K562 (cell line): Measurements from ENCODE around the gene GLB1L. TPM values are rescaled to one million over a fixed set of nuclear protein-coding genes. Genes with fewer than 3 reads are reported as not detected.
A peak's percentile ranks its signal among the peaks of the same experiment; 100 is the strongest.

Experiments
- ATAC-seq: fragments of 200-7000 bp; cut with Tn5 transposase; 3 replicates; pipeline ENCODE4 v1.9.1; 2020; ENCODE audit warnings: moderate library complexity
- BruUV-seq: library from RNA; stranded (reverse); fragments of 400-500 nt; replicated peaks from 2 replicates; lab custom pipeline; 2021; lab: Mats Ljungman, UMichigan
- CTCF ChIA-PET: fragments of 300-600 bp; formaldehyde crosslinking; extraction: SDS; loops from one replicate; lab custom pipeline; 2021; ENCODE audit warnings: low intra/inter-chr PET ratio; lab: Yijun Ruan, JAX
- POLR2A ChIA-PET: fragments of 300-600, 350-650 bp; sonication (Branson Sonifier 250); formaldehyde crosslinking; extraction: SDS; loops from one replicate; lab custom pipeline; 2021; ENCODE audit warnings: antibody characterized with exemption, inconsistent platforms; lab: Yijun Ruan, JAX
- DNase-seq, 4 experiments: peaks; one replicate each; pipeline versions ENCODE4 v3.0.0 to v3.0.0-alpha.2; 2011 to 2018; ENCODE audit warnings: low spot score in 3 of 4, mixed read lengths in 3 of 4; ENCODE audit errors: extremely low read depth in 1 of 4
- FAIRE-seq: peaks from 2 replicates; lab custom pipeline; 2011; peaks lifted over from hg19 to GRCh38; lab: Jason Lieb, UNC
- H2AFZ ChIP-seq: 2 replicates; pipeline ENCODE4 v1.6.0; 2011; ENCODE audit warnings: low read depth, low read length, control low read depth, inconsistent platforms
- H3K27ac ChIP-seq: fragments of 200-600 bp; 3 replicates; pipeline ENCODE4 v1.8.0; 2011; ENCODE audit warnings: low read depth, mild to moderate bottlenecking, control low read depth, inconsistent platforms, low read length, moderate library complexity, mixed read lengths; ENCODE audit errors: extremely low read depth
- H3K27me3 ChIP-seq, 2 experiments: fragments of 300-600 bp in 1 of 2; 2 replicates in 1 of 2; 3 replicates in 1 of 2; pipeline versions ENCODE4 v1.6.0 to v1.8.0; 2011; ENCODE audit warnings: inconsistent platforms in 2 of 2, low read length in 2 of 2, mild to moderate bottlenecking in 1 of 2, mixed read lengths in 1 of 2, moderate library complexity in 1 of 2; ENCODE audit not compliant: control insufficient read depth in 2 of 2, insufficient read depth in 2 of 2
- H3K36me3 ChIP-seq: fragments of 300-600 bp; 3 replicates; pipeline ENCODE4 v1.8.0; 2011; ENCODE audit warnings: mild to moderate bottlenecking, low read length, inconsistent platforms; ENCODE audit not compliant: control insufficient read depth, insufficient read depth
- H3K4me1 ChIP-seq, 2 experiments: fragments of 200-600 bp in 1 of 2; replicated peaks in 1 of 2; 2 replicates in 1 of 2; 3 replicates in 1 of 2; pipeline versions ENCODE4 v1.5.1 to v1.8.0; 2011; ENCODE audit warnings: inconsistent platforms in 2 of 2, low read length in 2 of 2, mild to moderate bottlenecking in 1 of 2, mixed read lengths in 1 of 2, moderate library complexity in 1 of 2; ENCODE audit not compliant: control insufficient read depth in 2 of 2, insufficient read depth in 2 of 2
- H3K4me2 ChIP-seq: 2 replicates; pipeline ENCODE4 v1.6.1; 2011; ENCODE audit warnings: low read length, control low read depth, inconsistent platforms, mixed read lengths; ENCODE audit not compliant: insufficient read depth
- H3K4me3 ChIP-seq: fragments of 200-600 bp; sonication (generic), shearing (Covaris generic); 2 replicates; pipeline ENCODE4 v1.5.1; 2016; ENCODE audit warnings: control low read depth, inconsistent platforms
- H3K79me2 ChIP-seq: fragments of 200-600 bp; 3 replicates; pipeline ENCODE4 v1.8.0; 2011; ENCODE audit warnings: low read length, inconsistent platforms; ENCODE audit not compliant: control insufficient read depth, insufficient read depth
- H3K9ac ChIP-seq, 2 experiments: 2 replicates each; pipeline versions ENCODE4 v1.6.0 to v1.6.1; 2011; ENCODE audit warnings: low read depth in 2 of 2, low read length in 2 of 2, control low read depth in 1 of 2, inconsistent platforms in 1 of 2, mild to moderate bottlenecking in 1 of 2, mixed read lengths in 1 of 2; ENCODE audit not compliant: insufficient read depth in 1 of 2
- H3K9me1 ChIP-seq: one replicate; pipeline ENCODE4 v1.6.0; 2011; ENCODE audit warnings: inconsistent platforms, mild to moderate bottlenecking, low read length, moderate library complexity; ENCODE audit not compliant: control insufficient read depth, insufficient read depth
- H3K9me3 ChIP-seq: replicated peaks from 2 replicates; pipeline ENCODE4 v1.5.1; 2011; ENCODE audit warnings: low read depth, low read length, inconsistent platforms; ENCODE audit not compliant: control insufficient read depth, insufficient read depth
- H4K20me1 ChIP-seq: replicated peaks from 2 replicates; pipeline ENCODE4 v1.6.1; 2011; ENCODE audit warnings: low read length, inconsistent platforms, mixed read lengths; ENCODE audit not compliant: control insufficient read depth, insufficient read depth
- IRF2 ChIP-seq: sonication (generic); formaldehyde crosslinking; IDR thresholded peaks from 2 replicates; pipeline ENCODE4 v1.8.1; 2022; ENCODE audit warnings: mild to moderate bottlenecking, missing genetic modification reagents
- POLR2G ChIP-seq: fragments of 200-400 bp; formaldehyde crosslinking; IDR thresholded peaks from 2 replicates; pipeline ENCODE4 v1.6.1; 2017; ENCODE audit warnings: low read depth, mild to moderate bottlenecking, antibody characterized with exemption, low read length, moderate library complexity
- SMARCA4 ChIP-seq: fragments of 450-650 bp; IDR thresholded peaks from 2 replicates; pipeline ENCODE4 v1.6.1; 2016
- TAF7 ChIP-seq: fragments of 450-650 bp; IDR thresholded peaks from 2 replicates; pipeline ENCODE4 v1.6.1; 2016; ENCODE audit warnings: missing genetic modification characterization, missing compliant biosample characterization
- ZNF407 ChIP-seq: fragments of 450-650 bp; IDR thresholded peaks from 2 replicates; pipeline ENCODE4 v1.6.1; 2016; ENCODE audit warnings: low read depth
- WGBS: fragments of 100-300 bp; shearing (Covaris generic); methylation state at CpG from one replicate; pipeline ENCODE4 v1.1.6; 2016; ENCODE audit warnings: low coverage, mixed read lengths; ENCODE audit not compliant: insufficient coverage; ENCODE audit errors: missing lambda C conversion rate; 5-methylcytosine and 5-hydroxymethylcytosine counted together
- in situ Hi-C: fragments of 300-500 bp; cut with MboI; formaldehyde crosslinking; loops from 4 replicates; pipeline ENCODE4 v1.15.0; 2018; ENCODE audit warnings: inconsistent platforms, mixed read lengths
- intact Hi-C: fragments of 100-400 bp; cut with micrococcal nuclease; formaldehyde crosslinking; loops from 2 replicates; pipeline ENCODE4 v1.14.2; 2022
- polyA plus RNA-seq, 8 experiments: library from polyadenylated mRNA; depleted of rRNA in 4 of 8; stranded (reverse) in 5 of 8; unstranded in 3 of 8; fragments of >200 nt; fragmentation: Nextera tagmentation in 2 of 8; fragmentation: Illumina TruSeq in 1 of 8; extraction: Ambion mirVana in 2 of 8; extraction: Trizol in 1 of 8; gene quantifications; 2 replicates each; pipeline versions ENCODE4 v1.2.1 to v1.2.3, GENCODE V29; 2011 to 2014; ENCODE audit warnings: inconsistent platforms in 1 of 8, missing spikeins in 1 of 8
- total RNA-seq, 7 experiments: library from RNA; depleted of rRNA in 6 of 7; stranded (reverse); fragments of >200 nt in 6 of 7; fragmentation: Illumina TruSeq in 2 of 7; extraction: Trizol in 2 of 7; gene quantifications; 2 replicates each; pipeline versions ENCODE4 v1.2.1 to v1.2.3, GENCODE V29; 2011 to 2021; ENCODE audit warnings: low replicate concordance in 1 of 7

The GLB1L gene
- total and polyA plus RNA-seq, 9 of the 15 experiments (the other 6 are each of a cell fraction or from before 2014, with no cell fraction given): 0.42 to 2.9 (median 2.5) TPM

DNA sequence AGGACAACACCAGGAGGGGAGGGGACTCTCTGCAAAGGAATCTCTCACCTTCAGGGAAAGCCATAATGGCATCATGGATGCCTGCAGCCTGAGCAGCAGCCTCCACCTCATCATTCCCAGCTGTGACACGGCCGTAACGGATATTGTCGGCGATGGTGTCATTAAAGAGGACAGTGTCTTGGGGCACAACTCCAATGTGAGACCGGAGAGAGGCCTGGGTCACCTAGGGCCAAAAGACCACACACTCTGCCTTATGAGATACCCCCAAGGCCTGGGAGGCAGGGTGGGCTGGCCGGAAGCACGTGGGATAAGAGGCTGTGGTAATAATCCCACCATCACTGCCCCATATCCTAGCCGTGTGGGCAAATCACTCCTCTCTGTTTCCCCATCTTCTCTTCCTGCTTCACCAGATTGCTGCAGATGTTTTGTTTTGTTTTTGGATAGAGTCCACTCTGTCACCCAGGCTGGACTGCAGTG lies 34.3 kb downstream of the GLB1L start:
- H3K4me1 ChIP-seq: peaks cover 16 to 21% of the 10 kb centered on the region in 2 experiments; a peak in 4 of 5 replicates
- CTCF ChIA-PET: interaction anchor here (0.6 to 0.9 kb wide), 2 partner anchors 33 to 149 kb away, joined by 3 to 4 read pairs; partner anchors contain the start of gene RETREG2
- H3K36me3 ChIP-seq: peaks cover 80% of the 10 kb centered on the region
- no TSS peak for BruUV-seq
- H3K27ac ChIP-seq: no peak overlapping the region
- no peak for DNase-seq
- no peak overlapping the region for H3K4me2 ChIP-seq
- peaks cover under 1% of the 10 kb centered on the region for H3K79me2 ChIP-seq
- ATAC-seq: no peak
- TF ChIP-seq IRF2 (CRISPR knock-in tag): no peak
- TF ChIP-seq, all 486 proteins: peak for 0
- Histone ChIP-seq H3K9me1 (no peaks in the 10 kb centered on the region), H3K27me3 (no peaks in the 10 kb centered on the region), H3K4me3 (no peak overlapping the region), H3K9me3 (no peaks in the 10 kb centered on the region), H3K9ac (no peak overlapping the region), H2AFZ (no peak overlapping the region), H4K20me1 (peaks cover 11% of the 10 kb centered on the region; the same call in 1 of the 2 replicates)
- in situ Hi-C loops (no loop called here), intact Hi-C loops (no loop called here)
- WGBS: 90% methylated on average over 8 of the region's 9 CpGs
- POLR2A ChIA-PET: no interaction called here
- FAIRE-seq: no peak

GRCh38 chr2:219210196-219210885 lies 34.9 kb downstream of the GLB1L start:
- no TSS peak for BruUV-seq
- H3K4me3 ChIP-seq: no peak overlapping the region
- 95% methylated on average over 20 of the region's 24 CpGs for WGBS
- H4K20me1 ChIP-seq: peaks cover 11% of the 10 kb centered on the region; the same call in 1 of the 2 replicates
- H3K4me2 ChIP-seq: no peak overlapping the region
- peaks cover 16 to 17% of the 10 kb centered on the region in 2 experiments; a peak in 4 of 5 replicates for H3K4me1 ChIP-seq
- H3K79me2 ChIP-seq: no peaks in the 10 kb centered on the region; the same call in 1 of the 3 replicates
- peaks cover 74% of the 10 kb centered on the region for H3K36me3 ChIP-seq
- no peaks in the 10 kb centered on the region for H3K9me1 ChIP-seq
- intact Hi-C loops (no loop called here), in situ Hi-C loops (no loop called here)
- FAIRE-seq (no peak), ATAC-seq (no peak), DNase-seq (no peak)
- ChIA-PET CTCF (interaction anchor here (0.6 kb wide), 1 partner anchor 150 kb away, joined by 3 read pairs; no protein-coding TSS in a partner anchor), POLR2A (no interaction called here)
- no peak overlapping the region for H3K27ac ChIP-seq
- H2AFZ ChIP-seq: no peak overlapping the region
- H3K9ac ChIP-seq: no peak overlapping the region
- TF ChIP-seq SMARCA4: no peak
- peak; percentile 22; the same call in 1 of the 2 replicates for TF ChIP-seq POLR2G
- no peak for TF ChIP-seq ZNF407
- TF ChIP-seq TAF7 (tag): no peak
- H3K27me3 ChIP-seq: no peaks in the 10 kb centered on the region
- H3K9me3 ChIP-seq: no peaks in the 10 kb centered on the region
